GM10847 (cell line): Measurements from ENCODE around the gene ST7.

ENCODE experiments used
- POLR2A ChIP-seq: IDR thresholded peaks from 2 replicates; pipeline ENCODE4 v1.6.1; 2011; ENCODE audit not compliant: insufficient read length; ENCODE audit errors: extremely low read depth

Gene ST7

GRCh38 chr7:117217106-117218035 is 264.1 kb downstream of the ST7 start:
- TF ChIP-seq POLR2A, result no peak

GRCh38 chr7:117218700-117219099 is 265.4 kb downstream of the ST7 start:
- TF ChIP-seq POLR2A, result no peak

- no peak for TF ChIP-seq POLR2A
These were observed 266.2 kb downstream of the ST7 start for GRCh38 chr7:117219485-117219884.

GRCh38 chr7:117220836-117221235 is 267.5 kb downstream of the ST7 start:
- no peak for TF ChIP-seq POLR2A

- TF ChIP-seq POLR2A, result no peak
These were observed 272.2 kb downstream of the ST7 start for GRCh38 chr7:117225536-117225935.

- TF ChIP-seq POLR2A, result no peak
These were observed 273.8 kb downstream of the ST7 start for GRCh38 chr7:117227091-117227490.

GRCh38 chr7:117229350-117229749 is 276.0 kb downstream of the ST7 start:
- TF ChIP-seq POLR2A, result no peak

- no peak for TF ChIP-seq POLR2A
These were observed 277.2 kb downstream of the ST7 start for GRCh38 chr7:117230276-117231046.

GRCh38 chr7:117231047-117231359 is 277.7 kb downstream of the ST7 start:
- TF ChIP-seq POLR2A, result no peak

GRCh38 chr7:117237646-117238045 is 284.3 kb downstream of the ST7 start:
- TF ChIP-seq POLR2A, result no peak

GRCh38 chr7:117238472-117238871 is 285.2 kb downstream of the ST7 start:
- TF ChIP-seq POLR2A, result no peak

- TF ChIP-seq POLR2A, result no peak
These were observed 285.6 kb downstream of the ST7 start for GRCh38 chr7:117238937-117239336.

GRCh38 chr7:117241088-117241487 is 287.8 kb downstream of the ST7 start:
- no peak for TF ChIP-seq POLR2A

- no peak for TF ChIP-seq POLR2A
These were observed 290.1 kb downstream of the ST7 start for GRCh38 chr7:117243390-117243789.

GRCh38 chr7:117247809-117248208 is 294.5 kb downstream of the ST7 start:
- TF ChIP-seq POLR2A, result no peak

- no peak for TF ChIP-seq POLR2A
These were observed 295.5 kb downstream of the ST7 start for GRCh38 chr7:117248829-117249228.
